GM21526 (cell line): Measurements from ENCODE around the gene PPHLN1.
"Not testable (repeated sequence)": the region's sequence is repeated elsewhere in the genome, so short reads cannot be mapped to it uniquely, and the experiment has no call there.

Experiments used
- ATAC-seq: cut with Tn5 transposase; IDR thresholded peaks from one replicate; pipeline ENCODE4 v1.9.1; 2021; ENCODE audit warnings: moderate library complexity; ENCODE audit not compliant: unreplicated experiment, low FRiP score

Gene PPHLN1

DNA sequence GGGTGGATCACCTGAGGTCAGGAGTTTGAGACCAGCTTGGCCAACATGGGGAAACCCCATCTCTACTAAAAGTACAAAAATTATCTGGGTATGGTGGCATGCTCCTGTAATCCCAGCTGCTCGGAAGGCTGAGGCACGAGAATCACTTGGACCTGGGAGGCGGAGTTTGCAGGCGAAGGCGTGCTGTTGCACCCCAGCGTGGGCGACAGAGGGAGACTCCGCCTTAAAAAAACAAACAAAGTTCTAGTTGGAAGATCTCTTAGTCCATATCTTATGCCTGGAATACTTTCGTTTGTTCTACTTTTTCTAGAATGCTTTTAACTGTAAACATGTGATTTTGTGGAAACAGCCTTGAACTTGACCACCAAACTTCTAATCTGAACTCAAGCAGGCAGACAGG, 38.7 kb downstream of the PPHLN1 start:
- no peak for ATAC-seq

DNA sequence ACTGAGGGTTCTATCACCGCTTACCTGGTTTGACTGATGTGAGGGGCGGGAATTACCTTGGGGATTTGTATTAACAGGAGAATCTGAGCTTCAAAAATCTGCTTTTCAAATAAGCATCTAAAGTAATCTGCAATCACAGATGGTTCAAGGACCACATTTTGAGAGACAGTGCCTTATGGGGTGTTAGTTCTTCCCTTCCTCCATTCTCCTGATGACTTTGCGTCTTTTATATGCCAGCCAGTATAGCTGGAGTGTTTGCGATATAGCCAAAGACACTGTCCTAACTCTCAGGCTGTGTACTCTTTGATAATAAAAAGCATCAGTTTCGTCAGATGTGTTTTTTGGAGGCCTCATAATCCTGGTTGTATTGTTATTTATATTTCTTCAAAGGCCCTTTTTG, 39.5 kb downstream of the PPHLN1 start:
- no peak for ATAC-seq

DNA sequence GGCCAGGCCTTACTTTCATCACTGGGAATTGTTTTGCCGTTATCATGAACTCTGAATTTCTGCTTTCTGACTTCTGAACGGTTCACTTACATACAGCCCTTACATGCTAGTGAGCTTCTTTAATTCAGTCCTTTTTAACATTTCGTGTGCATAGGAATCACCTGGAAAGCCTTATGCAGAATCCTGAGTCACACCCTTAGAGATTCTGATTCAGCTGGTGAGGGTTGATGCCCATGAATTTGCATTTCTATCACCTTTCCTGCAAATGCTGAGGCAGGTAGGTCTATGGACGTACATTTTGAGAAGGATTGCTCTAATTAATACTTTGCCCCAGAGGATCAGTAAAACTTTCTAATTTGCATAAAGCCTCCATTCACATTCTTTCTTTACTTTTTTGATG, 44.0 kb downstream of the PPHLN1 start:
- no peak for ATAC-seq

DNA sequence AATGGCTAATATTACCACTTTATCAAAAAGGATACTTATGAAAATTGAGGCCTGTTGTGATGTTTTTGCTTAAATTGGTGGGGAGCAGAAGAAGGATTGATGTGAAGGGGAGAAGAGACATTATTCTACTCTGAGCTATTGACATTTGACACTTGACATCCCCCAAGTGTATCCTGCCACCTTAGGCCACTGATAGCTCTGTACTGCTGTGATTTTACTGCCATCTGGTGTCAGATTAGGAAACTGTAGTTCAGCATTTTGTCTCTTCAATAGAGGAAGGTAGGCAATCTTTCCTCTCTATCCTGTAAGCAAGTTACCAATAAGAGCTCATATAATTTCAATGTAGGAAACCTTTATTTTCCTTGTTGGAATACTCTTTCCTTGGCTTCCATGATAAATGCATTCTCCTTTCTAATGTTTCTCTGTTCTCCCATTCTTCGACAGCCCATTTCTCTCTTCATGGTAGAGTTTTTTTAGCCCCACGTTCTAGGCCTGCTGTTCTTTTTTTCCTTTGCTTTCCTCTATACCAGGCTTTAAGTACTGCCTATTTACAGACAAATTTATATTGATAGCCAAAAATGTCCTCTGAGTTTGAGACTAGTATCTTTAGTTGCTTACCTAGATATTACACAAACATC, 46.3 kb downstream of the PPHLN1 start:
- peak; percentile 84 for ATAC-seq

DNA sequence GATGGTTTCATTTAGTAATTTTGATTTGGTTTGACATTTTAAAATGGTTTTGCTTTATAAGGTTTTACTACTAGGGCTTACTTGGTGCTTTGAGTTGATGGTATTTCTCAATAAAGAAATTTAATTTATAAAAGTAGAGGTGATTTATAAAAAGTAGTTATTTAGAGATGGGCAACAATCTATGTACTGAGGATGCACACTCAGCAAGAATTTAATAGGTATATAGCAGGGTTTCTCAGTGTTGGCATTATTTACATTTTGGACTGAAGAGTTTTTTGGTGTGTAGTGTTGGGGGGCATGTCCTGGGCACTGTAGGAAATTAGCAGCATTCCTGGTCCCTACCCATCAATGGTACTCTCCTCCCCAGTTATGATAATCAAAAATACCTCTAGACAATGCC, 47.7 kb downstream of the PPHLN1 start:
- ATAC-seq = no peak

DNA sequence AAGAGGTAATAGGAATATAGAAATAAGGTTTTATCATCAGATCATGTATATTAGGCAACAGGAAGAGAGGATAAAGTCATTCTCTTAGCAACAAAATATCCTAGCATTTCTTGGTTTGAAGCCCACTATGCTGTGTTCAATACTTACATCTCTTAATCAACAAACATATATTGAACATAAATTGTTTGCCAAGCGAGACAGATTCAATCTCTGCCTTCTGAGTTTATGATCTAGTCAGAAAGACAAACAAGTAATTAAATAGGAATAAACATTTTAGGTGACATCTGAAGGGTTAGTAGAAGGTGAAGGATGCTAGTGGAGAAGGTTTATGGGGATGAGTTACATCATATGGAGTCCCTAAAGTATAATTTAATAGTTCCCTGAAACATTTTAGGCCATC, 54.8 kb downstream of the PPHLN1 start:
- no peak for ATAC-seq

DNA sequence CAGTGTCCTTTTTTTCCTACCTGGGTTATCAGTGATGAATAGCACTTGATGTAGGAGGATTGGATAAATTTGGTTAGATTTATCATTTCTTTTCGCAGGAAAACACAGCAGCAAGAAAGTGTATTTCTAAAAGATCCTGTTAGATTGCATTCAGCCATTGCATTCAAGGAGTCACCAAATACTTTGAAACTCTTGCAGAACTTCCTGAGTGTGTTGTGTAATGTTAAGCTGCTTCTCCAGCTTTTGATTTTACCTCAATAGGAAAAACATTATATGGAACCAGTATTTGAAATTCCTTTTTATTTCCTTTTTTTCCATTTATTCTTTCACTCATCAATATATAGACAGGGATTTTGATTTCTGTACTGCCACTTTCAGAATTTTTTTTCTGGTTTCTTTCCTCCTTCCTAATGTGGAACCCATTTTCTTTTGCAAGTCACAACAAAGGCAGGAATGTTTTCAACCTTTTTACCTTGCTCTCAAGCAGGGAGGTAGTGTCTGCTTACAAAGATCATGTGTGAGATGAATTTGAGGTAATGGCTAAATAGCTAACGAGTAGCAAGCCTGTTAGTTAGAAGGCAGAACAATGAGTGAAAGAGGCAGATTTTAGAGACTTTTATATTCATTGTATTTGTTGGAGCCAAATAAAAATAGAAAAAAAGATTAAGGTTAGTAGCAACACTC, 56.2 kb downstream of the PPHLN1 start:
- no peak for ATAC-seq

DNA sequence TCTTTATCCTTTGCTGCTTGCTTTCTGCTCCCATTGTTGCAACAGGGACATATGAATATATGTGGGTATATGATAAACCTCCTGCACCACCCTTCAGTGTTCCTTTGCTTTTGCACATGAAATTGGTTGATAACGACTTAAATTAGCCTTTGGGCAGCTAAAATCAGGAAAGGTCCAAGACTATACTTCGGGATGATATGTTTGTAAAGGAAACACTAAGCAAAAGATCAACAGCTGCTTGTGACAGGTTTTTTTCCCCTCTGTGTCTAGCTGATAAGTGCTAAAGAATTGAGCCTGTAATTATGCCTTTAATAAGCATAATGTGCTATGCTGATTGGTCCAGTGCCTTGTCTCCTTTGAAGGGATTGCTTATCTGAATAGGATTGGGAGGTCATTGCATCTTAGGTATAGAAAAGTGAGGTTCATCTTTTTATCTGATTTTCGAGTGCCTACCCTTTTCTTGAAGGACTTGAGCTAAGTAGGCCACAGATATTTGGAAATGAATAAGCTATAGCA, 59.4 kb downstream of the PPHLN1 start:
- no peak for ATAC-seq

DNA sequence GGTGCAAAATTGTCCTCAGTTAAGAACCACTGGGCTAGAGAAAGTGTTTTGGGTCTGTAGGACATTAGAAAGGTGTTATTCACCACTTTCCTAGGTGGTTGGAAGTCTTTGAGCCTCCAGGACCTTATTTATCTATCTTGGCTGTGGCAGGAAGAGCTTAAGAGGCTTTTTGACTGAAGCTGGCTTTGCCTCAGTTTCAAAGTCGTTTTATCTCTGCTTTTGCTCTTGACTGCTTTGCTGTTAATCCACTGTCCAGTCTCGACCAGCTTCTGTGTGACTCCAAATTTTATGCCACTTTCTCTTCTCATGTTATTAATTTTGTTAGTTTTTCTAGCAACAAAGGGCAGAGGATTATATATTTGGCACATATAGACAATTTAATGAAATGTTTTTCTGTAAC, 60.3 kb downstream of the PPHLN1 start:
- no peak for ATAC-seq

DNA sequence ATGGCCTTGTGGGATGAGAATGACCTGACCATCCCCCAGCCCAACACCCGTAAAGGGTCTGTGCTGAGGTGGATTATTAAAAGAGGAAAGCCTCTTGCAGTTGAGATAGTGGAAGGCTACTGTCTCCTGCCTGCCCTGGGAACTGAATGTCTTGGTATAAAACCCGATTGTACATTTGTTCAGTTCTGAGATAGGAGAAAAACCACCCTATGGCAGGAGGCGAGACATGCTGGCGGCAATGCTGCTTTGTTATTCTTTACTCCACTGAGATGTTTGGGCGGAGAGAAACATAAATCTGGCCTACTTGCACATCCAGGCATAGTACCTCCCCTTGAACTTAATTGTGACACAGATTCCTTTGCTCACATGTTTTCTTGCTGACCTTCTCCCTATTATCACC, 62.1 kb downstream of the PPHLN1 start:
- ATAC-seq = not testable (repeated sequence)

DNA sequence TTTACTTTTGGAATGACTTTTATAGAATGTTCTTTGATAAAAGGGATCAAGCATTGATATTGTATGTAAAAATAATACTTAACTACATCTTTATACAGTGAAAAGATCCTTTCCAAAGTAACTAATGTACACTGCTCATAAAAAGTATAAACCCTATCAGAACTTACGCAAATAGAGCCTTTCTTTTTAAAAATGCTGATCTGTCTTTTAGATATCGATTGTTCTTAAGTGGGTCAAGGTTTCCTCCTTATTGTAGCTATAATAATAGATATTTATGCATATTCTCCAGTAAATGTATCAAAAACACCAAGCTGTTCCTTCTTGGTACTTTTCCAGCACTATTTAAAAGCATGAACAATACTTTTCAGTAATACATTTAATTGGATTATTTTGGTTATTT, 68.5 kb downstream of the PPHLN1 start:
- ATAC-seq = no peak

DNA sequence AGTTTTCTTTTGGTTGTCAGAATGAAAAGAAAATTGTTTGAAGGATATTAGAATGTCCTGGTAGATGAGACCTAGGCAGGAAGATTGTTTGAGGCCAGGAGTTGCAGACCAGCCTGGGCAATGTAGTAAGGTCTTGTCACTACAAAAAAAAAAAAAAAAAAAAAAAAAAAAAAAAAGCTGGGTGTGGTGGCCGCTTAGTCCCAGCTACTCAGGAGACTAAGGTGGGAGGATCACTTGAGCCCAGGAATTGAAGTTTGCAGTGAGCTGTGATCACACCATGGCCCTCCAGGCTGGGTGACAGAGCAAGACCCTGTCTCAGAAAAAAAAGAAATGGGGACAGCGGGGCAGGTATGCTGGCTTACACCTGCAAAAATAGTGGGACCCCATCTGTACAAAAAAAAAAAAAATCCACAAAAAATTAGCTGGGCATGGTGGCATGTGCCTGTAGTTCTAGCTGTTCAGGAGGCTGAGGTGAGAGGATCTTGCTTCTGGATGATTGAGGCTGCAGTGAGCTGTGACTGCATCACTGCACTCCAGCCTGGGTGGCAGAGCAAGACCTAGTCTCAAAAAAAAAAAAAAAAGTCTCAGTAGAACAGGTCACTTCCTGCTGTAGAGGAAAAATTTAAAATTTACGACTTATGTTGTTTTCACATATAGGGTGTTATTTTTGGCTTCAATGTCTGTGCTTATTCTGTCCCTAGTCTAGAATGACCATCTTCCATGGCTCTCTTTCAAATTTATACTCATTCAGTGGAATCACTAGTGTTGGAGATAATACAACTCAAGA, 70.7 kb downstream of the PPHLN1 start:
- ATAC-seq = no peak

DNA sequence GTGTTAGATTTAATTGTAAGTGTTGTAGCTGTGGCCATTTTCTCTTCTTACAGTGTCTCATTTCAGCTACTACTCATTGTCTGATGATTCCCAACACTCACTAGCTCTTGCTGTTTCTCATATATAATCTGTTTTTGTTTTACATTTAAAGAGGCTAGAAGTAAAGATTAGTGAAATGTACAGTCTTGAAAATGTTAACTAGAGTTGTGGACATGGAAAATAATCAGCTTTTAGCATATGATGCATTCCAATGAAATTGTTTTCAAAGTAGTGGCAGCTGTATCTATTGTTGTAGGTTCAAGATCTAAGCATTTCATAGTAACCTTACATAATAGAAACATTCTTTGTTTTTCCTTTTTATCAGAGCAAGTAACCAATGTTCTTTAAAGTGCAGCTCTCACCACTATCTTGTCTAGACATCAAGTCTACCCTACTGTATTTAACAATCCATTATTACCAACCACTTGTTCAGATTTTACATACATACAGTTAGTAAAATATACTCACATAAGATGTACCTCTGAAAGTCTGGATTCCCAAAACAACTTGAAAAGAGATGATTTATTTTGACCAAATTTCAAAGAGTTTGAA, 76.9 kb downstream of the PPHLN1 start:
- ATAC-seq = no peak

DNA sequence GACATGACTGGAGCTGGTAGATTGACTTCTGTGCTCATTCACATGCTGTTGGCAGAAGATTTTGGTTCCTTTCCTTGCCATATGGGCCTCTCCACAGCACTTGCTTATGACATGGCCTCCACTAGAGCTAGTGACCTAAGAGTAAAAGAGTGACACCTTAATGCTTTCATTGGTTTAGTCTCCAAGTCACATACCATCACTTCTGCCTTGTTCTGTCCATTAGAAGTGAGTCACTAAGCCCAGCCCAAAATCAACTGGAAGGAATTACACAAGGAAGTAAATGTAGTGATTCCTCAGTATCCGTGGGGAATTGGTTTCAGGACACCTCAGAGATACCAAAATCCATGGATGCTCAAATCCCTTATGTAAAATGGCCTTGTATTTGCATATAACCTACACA, 81.3 kb downstream of the PPHLN1 start:
- ATAC-seq = no peak

DNA sequence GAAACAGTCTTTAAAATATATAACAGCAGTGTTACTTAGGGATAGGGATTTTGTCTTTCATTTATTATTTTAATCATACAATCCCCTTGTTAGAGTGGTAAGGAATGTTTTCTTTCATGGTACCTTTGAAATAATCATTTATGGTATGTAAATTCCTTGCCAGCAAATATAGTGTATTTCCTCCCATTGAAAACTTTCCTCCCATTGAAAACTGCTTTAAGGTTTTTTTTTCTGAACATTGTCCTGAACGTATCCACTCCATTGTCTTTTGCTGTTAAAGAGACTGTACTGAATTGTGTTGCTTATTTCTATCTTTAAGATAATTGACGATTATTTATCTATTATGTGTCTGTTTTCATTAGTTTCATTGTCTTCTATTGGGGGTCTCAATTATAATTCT, 83.5 kb downstream of the PPHLN1 start:
- ATAC-seq = no peak

DNA sequence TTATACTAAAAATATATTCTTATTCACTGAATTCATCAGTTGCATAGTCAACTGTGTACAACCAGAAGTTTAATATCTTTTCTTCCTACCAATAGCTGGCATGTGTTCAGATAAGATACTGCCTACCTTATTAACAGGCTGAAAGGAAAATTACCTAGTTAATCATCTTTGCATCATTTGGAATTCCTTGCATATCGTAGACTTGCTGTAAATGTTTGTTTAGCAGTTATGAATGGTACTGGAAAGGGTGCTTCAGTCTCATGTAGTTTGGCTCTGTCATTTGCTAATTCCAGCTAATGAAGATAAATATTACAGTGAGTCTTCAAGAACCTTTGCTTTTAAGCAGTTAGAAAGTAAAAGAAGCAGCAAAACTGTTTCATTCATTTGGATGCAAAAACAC, 84.4 kb downstream of the PPHLN1 start:
- ATAC-seq = no peak

DNA sequence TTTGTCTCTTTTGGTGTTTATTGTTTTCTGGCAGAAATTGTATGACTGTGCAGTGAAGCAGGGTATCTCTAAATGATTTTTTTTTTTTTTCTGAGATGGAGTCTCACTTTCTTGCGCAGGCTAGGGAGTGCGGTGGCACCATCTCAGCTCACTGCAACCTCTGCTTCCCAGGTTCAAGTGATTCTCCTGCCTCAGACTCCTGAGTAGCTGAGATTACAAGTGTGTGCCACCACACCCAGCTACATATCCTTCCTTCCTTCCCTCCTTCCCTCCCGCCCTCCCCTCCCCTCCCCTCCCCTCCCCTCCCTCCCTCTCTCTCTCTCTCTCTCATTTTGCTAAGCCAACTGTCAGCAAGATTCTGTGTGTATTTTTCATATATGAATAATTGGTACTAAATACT, 94.4 kb downstream of the PPHLN1 start:
- no peak for ATAC-seq

DNA sequence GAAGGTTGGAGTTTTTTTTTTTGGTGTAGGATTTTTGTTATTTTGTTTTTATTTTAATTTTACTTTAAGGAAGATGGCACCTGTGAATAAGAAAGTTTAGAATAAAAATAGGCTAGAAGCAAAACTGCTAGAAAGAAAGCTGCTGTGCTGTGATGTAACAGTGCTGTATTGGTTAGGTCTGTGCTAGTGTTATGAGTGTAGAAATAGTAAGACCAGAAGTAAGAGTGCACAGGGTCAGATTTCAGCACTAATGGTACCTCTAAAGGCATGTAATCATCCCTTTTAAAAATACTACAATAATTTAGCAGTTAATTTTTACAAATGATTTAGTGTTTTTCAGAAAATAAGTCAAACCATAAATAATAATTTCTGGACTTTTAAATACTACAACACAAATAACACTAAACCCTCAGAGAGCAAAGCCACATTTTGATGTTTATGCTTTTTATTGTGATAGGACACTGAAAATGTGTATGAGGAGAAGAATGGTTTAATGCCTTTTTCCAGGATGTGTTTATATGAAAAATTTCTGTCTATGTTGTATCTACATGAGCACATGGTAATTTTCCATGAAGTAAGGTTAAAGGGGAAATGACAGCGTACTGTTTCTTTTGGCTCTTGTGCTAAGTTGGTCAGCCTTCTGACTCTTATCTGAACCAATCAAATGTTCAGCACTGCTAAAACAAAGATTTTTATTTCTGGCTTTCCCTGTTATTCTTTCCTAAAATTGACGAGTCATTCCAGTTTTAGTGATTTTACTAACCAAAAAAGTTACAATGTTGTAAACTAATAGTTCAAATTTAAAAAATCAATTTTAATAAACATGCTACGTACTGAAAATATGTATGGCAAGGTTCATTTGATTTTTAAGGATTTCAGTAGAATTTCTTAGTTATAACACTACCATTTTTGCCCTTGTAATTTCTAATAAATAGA, 96.1 kb downstream of the PPHLN1 start:
- ATAC-seq = peak; percentile 95

DNA sequence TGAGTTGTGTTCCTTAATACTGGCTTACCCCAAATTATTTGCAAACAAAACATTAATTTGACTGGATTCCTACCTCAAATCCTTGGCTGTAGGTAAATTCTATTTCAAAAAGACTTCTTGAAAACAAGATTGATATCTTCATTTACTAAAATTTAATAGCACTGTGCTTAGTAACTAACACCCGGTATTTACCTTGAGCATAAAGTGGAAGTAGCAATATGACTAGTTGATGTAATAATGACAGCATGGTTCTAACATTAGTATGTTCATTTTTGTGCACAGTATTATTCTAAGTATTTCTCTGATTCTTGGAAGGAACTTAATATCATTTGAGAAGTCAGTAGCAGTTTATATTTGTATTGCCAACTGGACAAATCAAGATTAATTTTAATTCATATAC, 96.8 kb downstream of the PPHLN1 start:
- ATAC-seq = peak; percentile 51

DNA sequence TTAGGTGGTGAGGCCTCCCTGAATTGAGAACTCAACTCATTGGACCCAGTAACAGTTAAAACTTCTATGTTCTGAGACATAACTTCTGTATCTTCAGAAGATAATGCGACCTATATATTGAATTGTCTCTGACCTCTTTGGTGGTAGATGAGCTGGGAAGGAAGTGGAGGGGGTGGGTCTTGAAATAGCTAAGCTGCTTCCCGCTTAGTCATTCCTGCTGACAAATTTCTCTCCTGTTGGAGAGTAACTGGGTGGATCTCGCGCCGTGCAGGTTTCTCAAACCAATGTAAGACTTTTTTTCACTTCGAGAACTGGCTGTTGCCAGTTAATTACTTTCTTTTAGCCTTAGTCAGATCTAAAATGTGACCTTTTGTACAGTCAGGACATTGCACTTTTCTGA, 100.8 kb downstream of the PPHLN1 start:
- no peak for ATAC-seq
